HG03378 (cell line): ENCODE measurements around the gene TRIM52.
"Not testable (repeated sequence)": the region's sequence is repeated elsewhere in the genome, so short reads cannot be mapped to it uniquely, and the experiment has no call there.

ENCODE experiments used
- ATAC-seq: cut with Tn5 transposase; IDR thresholded peaks from one replicate; pipeline ENCODE4 v1.9.1; 2021; ENCODE audit warnings: mild to moderate bottlenecking, moderate library complexity; ENCODE audit not compliant: unreplicated experiment

The TRIM52 gene

GRCh38 chr5:181260720-181261319, at the start of gene TRIM52:
TSS of gene TRIM52 (minus strand) at chr5:181261143. CDS start at chr5:181260813, 330 bp downstream.
- ATAC-seq = peak; percentile 79

GRCh38 chr5:181287331-181287730, 26.4 kb upstream of the TRIM52 start:
- not testable (repeated sequence) for ATAC-seq

GRCh38 chr5:181285962-181286705, 25.2 kb upstream of the TRIM52 start:
- ATAC-seq = not testable (repeated sequence)

- ATAC-seq = not testable (repeated sequence)
Observed at GRCh38 chr5:181283841-181284755, 23.2 kb upstream of the TRIM52 start.

GRCh38 chr5:181283347-181283746, 22.4 kb upstream of the TRIM52 start:
- ATAC-seq = no peak

- no peak for ATAC-seq
Observed at GRCh38 chr5:181282874-181283273, 21.9 kb upstream of the TRIM52 start.

GRCh38 chr5:181282415-181282814, 21.5 kb upstream of the TRIM52 start:
- ATAC-seq = not testable (repeated sequence)

GRCh38 chr5:181281984-181282316, 21.0 kb upstream of the TRIM52 start:
- ATAC-seq = no peak

- no peak for ATAC-seq
Observed at GRCh38 chr5:181281077-181281983, 20.4 kb upstream of the TRIM52 start.

- no peak for ATAC-seq
Observed at GRCh38 chr5:181280251-181280762, 19.4 kb upstream of the TRIM52 start.

GRCh38 chr5:181273433-181273744, 12.4 kb upstream of the TRIM52 start:
- ATAC-seq = not testable (repeated sequence)

- no peak for ATAC-seq
Observed at GRCh38 chr5:181271081-181271480, 10.1 kb upstream of the TRIM52 start.

- not testable (repeated sequence) for ATAC-seq
Observed at GRCh38 chr5:181267907-181268306, 7.0 kb upstream of the TRIM52 start.

- ATAC-seq = not testable (repeated sequence)
Observed at GRCh38 chr5:181267291-181267904, 6.5 kb upstream of the TRIM52 start.

GRCh38 chr5:181265092-181265671, 4.2 kb upstream of the TRIM52 start:
- ATAC-seq = no peak

- ATAC-seq = no peak
Observed at GRCh38 chr5:181263633-181264032, 2.7 kb upstream of the TRIM52 start.

- peak; percentile 45 for ATAC-seq
Observed at GRCh38 chr5:181261320-181262049, 542 bp upstream of the TRIM52 start.

- ATAC-seq = no peak
Observed at GRCh38 chr5:181259974-181260719, 796 bp downstream of the TRIM52 start.
